ENCODE data around the gene ZNF438.

ZNF438 gene

DNA sequence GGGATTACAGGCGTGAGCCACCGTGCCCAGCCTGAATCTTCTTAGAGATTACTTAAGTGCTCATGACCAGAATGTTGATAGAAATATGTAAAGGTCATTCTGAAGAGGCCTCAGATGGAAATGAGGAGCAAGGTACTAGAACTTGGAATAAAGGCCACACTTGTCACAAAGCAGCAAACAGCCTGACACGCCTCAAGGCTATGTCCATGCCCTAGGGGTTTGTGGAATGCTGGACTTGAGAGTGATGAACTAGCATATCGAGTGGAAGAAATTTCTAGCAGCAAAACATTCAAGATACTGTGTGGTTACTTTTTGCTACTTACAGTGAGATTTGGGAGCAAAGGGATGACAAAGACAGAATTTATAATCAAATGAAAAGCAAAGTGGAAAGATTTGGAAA is 39.0 kb downstream of the ZNF438 start:
- TF ChIP-seq TEAD4 (IDR thresholded peaks at IDR 0.05) (no peak), RAD21 (IDR thresholded peaks at IDR 0.05; ENCODE audit: low read depth) (no peak), EP300 (IDR thresholded peaks at IDR 0.05; ENCODE audit: borderline replicate concordance) (no peak), CEBPB (IDR thresholded peaks at IDR 0.05) (no peak), ZBTB7A (IDR thresholded peaks at IDR 0.05; ENCODE audit: low read depth) (no peak), TAF1 (IDR thresholded peaks at IDR 0.05; ENCODE audit: low read depth) (no peak), EGR1 (IDR thresholded peaks at IDR 0.05) (no peak), FOXM1 (IDR thresholded peaks at IDR 0.05; ENCODE audit: borderline replicate concordance, low read depth) (no peak), NFIC (IDR thresholded peaks at IDR 0.05) (no peak), CREB1 (IDR thresholded peaks at IDR 0.05; ENCODE audit: low read depth) (no peak), TCF12 (IDR thresholded peaks at IDR 0.05; ENCODE audit: low read depth) (no peak), YY1 (IDR thresholded peaks at IDR 0.05; ENCODE audit: low read depth) (no peak)
- TF ChIP-seq, protein P1, sequence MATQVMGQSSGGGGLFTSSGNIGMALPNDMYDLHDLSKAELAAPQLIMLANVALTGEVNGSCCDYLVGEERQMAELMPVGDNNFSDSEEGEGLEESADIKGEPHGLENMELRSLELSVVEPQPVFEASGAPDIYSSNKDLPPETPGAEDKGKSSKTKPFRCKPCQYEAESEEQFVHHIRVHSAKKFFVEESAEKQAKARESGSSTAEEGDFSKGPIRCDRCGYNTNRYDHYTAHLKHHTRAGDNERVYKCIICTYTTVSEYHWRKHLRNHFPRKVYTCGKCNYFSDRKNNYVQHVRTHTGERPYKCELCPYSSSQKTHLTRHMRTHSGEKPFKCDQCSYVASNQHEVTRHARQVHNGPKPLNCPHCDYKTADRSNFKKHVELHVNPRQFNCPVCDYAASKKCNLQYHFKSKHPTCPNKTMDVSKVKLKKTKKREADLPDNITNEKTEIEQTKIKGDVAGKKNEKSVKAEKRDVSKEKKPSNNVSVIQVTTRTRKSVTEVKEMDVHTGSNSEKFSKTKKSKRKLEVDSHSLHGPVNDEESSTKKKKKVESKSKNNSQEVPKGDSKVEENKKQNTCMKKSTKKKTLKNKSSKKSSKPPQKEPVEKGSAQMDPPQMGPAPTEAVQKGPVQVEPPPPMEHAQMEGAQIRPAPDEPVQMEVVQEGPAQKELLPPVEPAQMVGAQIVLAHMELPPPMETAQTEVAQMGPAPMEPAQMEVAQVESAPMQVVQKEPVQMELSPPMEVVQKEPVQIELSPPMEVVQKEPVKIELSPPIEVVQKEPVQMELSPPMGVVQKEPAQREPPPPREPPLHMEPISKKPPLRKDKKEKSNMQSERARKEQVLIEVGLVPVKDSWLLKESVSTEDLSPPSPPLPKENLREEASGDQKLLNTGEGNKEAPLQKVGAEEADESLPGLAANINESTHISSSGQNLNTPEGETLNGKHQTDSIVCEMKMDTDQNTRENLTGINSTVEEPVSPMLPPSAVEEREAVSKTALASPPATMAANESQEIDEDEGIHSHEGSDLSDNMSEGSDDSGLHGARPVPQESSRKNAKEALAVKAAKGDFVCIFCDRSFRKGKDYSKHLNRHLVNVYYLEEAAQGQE (IDR thresholded peaks at IDR 0.05; ENCODE audit: low read depth) = no peak
- TF ChIP-seq, protein P2, sequence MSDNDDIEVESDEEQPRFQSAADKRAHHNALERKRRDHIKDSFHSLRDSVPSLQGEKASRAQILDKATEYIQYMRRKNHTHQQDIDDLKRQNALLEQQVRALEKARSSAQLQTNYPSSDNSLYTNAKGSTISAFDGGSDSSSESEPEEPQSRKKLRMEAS (IDR thresholded peaks at IDR 0.05) = no peak
- TF ChIP-seq, protein P3, sequence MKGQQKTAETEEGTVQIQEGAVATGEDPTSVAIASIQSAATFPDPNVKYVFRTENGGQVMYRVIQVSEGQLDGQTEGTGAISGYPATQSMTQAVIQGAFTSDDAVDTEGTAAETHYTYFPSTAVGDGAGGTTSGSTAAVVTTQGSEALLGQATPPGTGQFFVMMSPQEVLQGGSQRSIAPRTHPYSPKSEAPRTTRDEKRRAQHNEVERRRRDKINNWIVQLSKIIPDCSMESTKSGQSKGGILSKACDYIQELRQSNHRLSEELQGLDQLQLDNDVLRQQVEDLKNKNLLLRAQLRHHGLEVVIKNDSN (IDR thresholded peaks at IDR 0.05) = no peak

DNA sequence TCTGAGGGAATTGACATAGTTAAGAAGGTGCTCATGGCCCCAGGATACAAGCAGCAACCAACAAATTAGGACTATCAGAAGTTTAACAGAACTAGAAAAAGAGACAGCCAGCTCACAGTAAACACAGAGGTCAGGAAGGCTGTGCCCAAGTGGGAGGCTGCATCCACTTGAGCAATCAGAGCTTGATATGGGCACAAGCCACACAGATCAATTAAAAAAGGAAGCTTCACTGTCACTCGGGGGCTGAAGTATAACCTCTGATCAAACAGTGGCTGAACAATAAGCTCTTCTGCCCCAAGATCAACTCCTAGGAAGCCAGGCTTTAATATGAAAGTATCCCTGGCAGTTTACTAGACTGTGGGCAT is 40.0 kb downstream of the ZNF438 start:
- TF ChIP-seq ZBTB7A (IDR thresholded peaks at IDR 0.05; ENCODE audit: low read depth) = no peak
- no peak for TF ChIP-seq CREB1 (IDR thresholded peaks at IDR 0.05; ENCODE audit: low read depth)
- TF ChIP-seq TCF12 (IDR thresholded peaks at IDR 0.05; ENCODE audit: low read depth) = no peak
- no peak for TF ChIP-seq EGR1 (IDR thresholded peaks at IDR 0.05)
- no peak for TF ChIP-seq NFIC (IDR thresholded peaks at IDR 0.05)
- TF ChIP-seq FOXM1 (IDR thresholded peaks at IDR 0.05; ENCODE audit: borderline replicate concordance, low read depth) = no peak
- no peak for TF ChIP-seq RAD21 (IDR thresholded peaks at IDR 0.05; ENCODE audit: low read depth)
- TF ChIP-seq, protein P2 (IDR thresholded peaks at IDR 0.05) = no peak
- TF ChIP-seq, protein P3 (IDR thresholded peaks at IDR 0.05) = no peak
- TF ChIP-seq TAF1 (IDR thresholded peaks at IDR 0.05; ENCODE audit: low read depth) = no peak
- no peak for TF ChIP-seq EP300 (IDR thresholded peaks at IDR 0.05; ENCODE audit: borderline replicate concordance)
- no peak for TF ChIP-seq TEAD4 (IDR thresholded peaks at IDR 0.05)
- TF ChIP-seq, protein P1 (IDR thresholded peaks at IDR 0.05; ENCODE audit: low read depth) = no peak
- TF ChIP-seq CEBPB (IDR thresholded peaks at IDR 0.05) = no peak
- no peak for TF ChIP-seq YY1 (IDR thresholded peaks at IDR 0.05; ENCODE audit: low read depth)

DNA sequence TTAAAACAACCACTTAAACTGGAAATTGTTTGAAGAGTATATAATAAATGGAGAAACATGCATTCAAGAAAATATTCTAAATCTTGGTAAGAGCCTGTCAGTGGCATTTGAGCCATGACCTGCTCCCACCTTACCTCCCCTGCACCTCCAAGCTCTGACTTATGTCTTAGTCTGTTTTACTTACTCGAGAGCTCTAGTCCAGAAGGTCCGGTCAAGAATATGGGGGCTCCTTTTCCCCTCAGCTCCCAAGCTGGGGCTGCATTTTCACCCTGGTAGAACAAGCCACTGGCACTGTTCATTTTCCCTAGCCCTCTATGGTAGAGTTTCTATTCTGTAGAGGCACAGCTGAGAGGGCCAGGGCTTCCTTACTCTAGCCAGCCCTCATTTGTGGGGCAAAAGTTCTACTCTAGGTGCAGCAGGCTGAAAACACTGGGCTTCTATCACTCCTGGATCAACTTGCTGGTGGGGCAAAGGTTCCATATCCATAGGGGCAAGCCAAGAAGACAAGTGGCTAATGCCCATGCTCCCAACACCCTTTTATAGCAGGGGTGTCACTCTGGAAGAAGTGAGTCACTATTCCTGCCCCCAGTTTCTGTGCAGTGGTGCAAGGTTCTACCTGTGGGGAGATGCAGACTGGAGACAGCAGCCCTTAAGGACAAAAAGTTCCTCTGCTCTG is 40.6 kb downstream of the ZNF438 start:
- no peak for TF ChIP-seq NFIC (IDR thresholded peaks at IDR 0.05)
- no peak for TF ChIP-seq FOXM1 (IDR thresholded peaks at IDR 0.05; ENCODE audit: borderline replicate concordance, low read depth)
- no peak for TF ChIP-seq TCF12 (IDR thresholded peaks at IDR 0.05; ENCODE audit: low read depth)
- TF ChIP-seq YY1 (IDR thresholded peaks at IDR 0.05; ENCODE audit: low read depth) = no peak

DNA sequence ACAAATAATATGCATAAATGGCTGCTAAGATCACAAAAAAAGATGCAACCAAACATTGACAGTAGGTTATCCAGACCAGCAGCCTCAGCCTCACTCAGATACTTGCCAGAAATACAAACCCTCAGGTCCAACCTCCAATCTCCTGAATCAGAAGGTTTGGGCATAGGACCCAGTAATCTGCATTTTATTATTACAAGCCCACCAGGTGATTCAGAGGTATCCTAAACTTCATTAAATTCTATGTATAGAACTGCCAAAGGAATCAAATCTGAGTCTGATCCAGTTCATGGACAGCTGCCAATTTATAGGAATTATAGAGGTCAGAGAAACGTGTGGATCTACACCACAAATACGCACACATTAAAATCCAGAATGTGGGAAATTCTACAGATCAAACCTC is 41.3 kb downstream of the ZNF438 start:
- TF ChIP-seq TAF1 (IDR thresholded peaks at IDR 0.05; ENCODE audit: low read depth) (no peak), EGR1 (IDR thresholded peaks at IDR 0.05) (no peak), CEBPB (IDR thresholded peaks at IDR 0.05) (no peak), CREB1 (IDR thresholded peaks at IDR 0.05; ENCODE audit: low read depth) (no peak), NFIC (IDR thresholded peaks at IDR 0.05) (no peak), FOXM1 (IDR thresholded peaks at IDR 0.05; ENCODE audit: borderline replicate concordance, low read depth) (no peak), YY1 (IDR thresholded peaks at IDR 0.05; ENCODE audit: low read depth) (no peak), TEAD4 (IDR thresholded peaks at IDR 0.05) (no peak), EP300 (IDR thresholded peaks at IDR 0.05; ENCODE audit: borderline replicate concordance) (no peak), TCF12 (IDR thresholded peaks at IDR 0.05; ENCODE audit: low read depth) (no peak), RAD21 (IDR thresholded peaks at IDR 0.05; ENCODE audit: low read depth) (no peak), ZBTB7A (IDR thresholded peaks at IDR 0.05; ENCODE audit: low read depth) (no peak)
- TF ChIP-seq, protein P2 (IDR thresholded peaks at IDR 0.05) = no peak
- TF ChIP-seq, protein P1 (IDR thresholded peaks at IDR 0.05; ENCODE audit: low read depth) = no peak
- TF ChIP-seq, protein P3 (IDR thresholded peaks at IDR 0.05) = no peak

All from Ishikawa (cell line).